Measurements from ENCODE around the gene PDHX.
"Not testable (repeated sequence)": the region's sequence is repeated elsewhere in the genome, so short reads cannot be mapped to it uniquely, and the experiment has no call there.

The PDHX gene

GRCh38 chr11:34886609-34887008 lies 29.8 kb upstream of the PDHX start:
- no peak overlapping the region for H3K4me3 ChIP-seq (ENCODE audit: low read depth, low read length)
- TF ChIP-seq, protein P1, sequence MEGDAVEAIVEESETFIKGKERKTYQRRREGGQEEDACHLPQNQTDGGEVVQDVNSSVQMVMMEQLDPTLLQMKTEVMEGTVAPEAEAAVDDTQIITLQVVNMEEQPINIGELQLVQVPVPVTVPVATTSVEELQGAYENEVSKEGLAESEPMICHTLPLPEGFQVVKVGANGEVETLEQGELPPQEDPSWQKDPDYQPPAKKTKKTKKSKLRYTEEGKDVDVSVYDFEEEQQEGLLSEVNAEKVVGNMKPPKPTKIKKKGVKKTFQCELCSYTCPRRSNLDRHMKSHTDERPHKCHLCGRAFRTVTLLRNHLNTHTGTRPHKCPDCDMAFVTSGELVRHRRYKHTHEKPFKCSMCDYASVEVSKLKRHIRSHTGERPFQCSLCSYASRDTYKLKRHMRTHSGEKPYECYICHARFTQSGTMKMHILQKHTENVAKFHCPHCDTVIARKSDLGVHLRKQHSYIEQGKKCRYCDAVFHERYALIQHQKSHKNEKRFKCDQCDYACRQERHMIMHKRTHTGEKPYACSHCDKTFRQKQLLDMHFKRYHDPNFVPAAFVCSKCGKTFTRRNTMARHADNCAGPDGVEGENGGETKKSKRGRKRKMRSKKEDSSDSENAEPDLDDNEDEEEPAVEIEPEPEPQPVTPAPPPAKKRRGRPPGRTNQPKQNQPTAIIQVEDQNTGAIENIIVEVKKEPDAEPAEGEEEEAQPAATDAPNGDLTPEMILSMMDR (IDR thresholded peaks at IDR 0.05; ENCODE audit: borderline replicate concordance, insufficient read depth, low read depth, low read length), result no peak

GRCh38 chr11:34887260-34887659 lies 29.2 kb upstream of the PDHX start:
- TF ChIP-seq, protein P1 (IDR thresholded peaks at IDR 0.05; ENCODE audit: borderline replicate concordance, insufficient read depth, low read depth, low read length), result no peak
- no peak overlapping the region for H3K4me3 ChIP-seq (ENCODE audit: low read depth, low read length)

DNA sequence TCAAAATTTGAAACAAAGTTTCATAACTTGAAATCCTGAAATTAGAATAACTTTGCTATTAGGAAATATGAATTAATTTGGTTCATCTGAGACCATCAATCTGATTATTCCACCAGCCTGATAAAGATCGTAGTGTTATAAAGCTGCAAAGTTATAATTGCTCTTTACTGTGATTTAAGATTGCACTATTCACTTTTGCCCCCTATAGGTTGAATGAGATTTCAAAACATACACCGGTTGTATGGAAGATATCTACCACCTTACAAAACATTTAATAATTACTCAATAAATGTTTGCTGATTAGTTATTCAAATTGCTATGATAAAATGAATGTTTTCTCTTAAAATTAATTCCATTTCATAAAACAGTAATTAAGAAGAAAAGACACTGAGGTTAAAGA lies 26.3 kb upstream of the PDHX start:
- no peak overlapping the region for H3K4me3 ChIP-seq (ENCODE audit: low read depth, low read length)
- TF ChIP-seq, protein P1 (IDR thresholded peaks at IDR 0.05; ENCODE audit: borderline replicate concordance, insufficient read depth, low read depth, low read length), result no peak

DNA sequence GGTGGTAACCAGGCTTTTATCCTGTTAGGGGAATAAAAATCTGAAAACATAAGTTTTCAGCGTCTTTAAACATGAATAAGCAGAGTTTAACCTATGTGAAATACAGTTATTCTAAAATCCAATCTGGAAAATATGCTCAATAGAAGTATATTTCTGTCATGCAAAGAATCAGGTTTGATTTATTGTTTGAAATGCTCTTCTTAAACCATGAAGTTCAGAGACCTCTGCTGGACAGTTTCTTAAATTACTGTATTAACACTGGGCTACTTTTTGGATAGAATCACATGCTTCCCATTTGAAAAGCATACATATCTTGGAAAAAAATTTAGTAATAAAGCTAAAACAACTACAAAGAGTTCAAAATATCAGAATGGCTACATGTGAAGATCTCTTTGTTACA lies 25.6 kb upstream of the PDHX start:
- no peak overlapping the region for H3K4me3 ChIP-seq (ENCODE audit: low read depth, low read length)
- TF ChIP-seq, protein P1 (IDR thresholded peaks at IDR 0.05; ENCODE audit: borderline replicate concordance, insufficient read depth, low read depth, low read length), result no peak

DNA sequence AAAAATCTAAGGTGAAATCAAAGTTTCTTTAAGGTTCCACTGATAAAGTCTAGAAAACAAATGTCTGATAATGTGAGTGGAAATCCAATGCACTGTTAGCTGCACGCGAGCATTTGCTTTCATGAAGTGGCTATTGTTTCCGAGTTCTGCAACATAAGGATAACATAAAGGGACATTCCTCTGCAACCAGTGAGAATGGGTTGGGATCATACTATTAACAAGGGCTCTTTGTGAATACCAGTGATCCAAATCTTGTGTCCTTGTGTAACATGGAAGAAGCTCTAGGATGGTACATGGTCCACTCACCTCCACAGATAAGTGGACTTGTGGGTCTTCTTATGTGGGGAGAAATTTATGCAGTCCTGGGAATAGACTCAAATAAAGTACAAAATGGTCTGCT lies 24.8 kb upstream of the PDHX start:
- H3K4me3 ChIP-seq (ENCODE audit: low read depth, low read length), result no peak overlapping the region
- TF ChIP-seq, protein P1 (IDR thresholded peaks at IDR 0.05; ENCODE audit: borderline replicate concordance, insufficient read depth, low read depth, low read length), result no peak

DNA sequence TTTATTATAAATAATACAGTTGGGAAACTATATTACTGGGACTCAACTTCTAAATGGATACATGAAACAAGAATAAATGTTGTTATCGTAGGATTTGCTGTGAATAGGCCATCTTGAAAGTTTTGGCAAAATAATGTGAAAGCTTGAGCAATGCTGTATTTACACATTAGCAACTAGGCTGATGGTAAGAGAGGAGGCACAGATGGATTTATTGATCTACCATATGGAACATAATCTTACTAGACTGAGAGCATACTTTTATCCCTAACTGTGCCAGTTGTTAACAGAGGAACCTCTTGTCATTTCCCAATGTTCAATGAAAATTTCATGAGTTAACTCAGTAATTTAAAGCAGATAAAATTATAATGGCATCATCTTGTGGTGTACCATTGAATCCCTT lies 23.0 kb upstream of the PDHX start:
- H3K4me3 ChIP-seq (ENCODE audit: low read depth, low read length), result no peak overlapping the region
- TF ChIP-seq, protein P1 (IDR thresholded peaks at IDR 0.05; ENCODE audit: borderline replicate concordance, insufficient read depth, low read depth, low read length), result no peak

- not testable (repeated sequence) for H3K4me3 ChIP-seq (ENCODE audit: low read depth, low read length)
These were observed 20.2 kb upstream of the PDHX start for GRCh38 chr11:34896191-34896590.
